NCI-H2107 (cell line): ENCODE results near the gene TMED9.
A peak's percentile ranks its signal among the peaks of the same experiment; 100 is the strongest.
"Not testable (repeated sequence)": the region's sequence is repeated elsewhere in the genome, so short reads cannot be mapped to it uniquely, and the experiment has no call there.

Source experiments
- DNase-seq: peaks from one replicate; lab custom pipeline; 2025; lab: John Stamatoyannopoulos, UW

TMED9 gene

GRCh38 chr5:177606071-177607051 lies 14.4 kb downstream of the TMED9 start:
- DNase-seq: no peak

DNA sequence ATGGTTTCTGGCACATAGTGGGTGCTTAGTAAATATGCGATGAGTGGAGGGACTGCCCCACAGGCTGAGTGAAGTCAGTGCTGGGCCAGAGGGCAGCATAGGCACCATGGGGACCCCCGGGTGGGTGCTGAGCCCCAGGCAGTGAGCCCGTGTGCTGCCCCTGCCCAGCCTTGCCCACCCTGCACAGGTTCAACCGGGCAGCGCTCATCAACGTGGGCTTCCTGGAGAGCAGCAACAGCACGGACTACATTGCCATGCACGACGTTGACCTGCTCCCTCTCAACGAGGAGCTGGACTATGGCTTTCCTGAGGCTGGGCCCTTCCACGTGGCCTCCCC lies 15.1 kb downstream of the TMED9 start:
- no peak for DNase-seq

GRCh38 chr5:177607452-177608192 lies 15.6 kb downstream of the TMED9 start:
- DNase-seq: peak; percentile 23

GRCh38 chr5:177608243-177609075 lies 16.5 kb downstream of the TMED9 start:
- DNase-seq: no peak

DNA sequence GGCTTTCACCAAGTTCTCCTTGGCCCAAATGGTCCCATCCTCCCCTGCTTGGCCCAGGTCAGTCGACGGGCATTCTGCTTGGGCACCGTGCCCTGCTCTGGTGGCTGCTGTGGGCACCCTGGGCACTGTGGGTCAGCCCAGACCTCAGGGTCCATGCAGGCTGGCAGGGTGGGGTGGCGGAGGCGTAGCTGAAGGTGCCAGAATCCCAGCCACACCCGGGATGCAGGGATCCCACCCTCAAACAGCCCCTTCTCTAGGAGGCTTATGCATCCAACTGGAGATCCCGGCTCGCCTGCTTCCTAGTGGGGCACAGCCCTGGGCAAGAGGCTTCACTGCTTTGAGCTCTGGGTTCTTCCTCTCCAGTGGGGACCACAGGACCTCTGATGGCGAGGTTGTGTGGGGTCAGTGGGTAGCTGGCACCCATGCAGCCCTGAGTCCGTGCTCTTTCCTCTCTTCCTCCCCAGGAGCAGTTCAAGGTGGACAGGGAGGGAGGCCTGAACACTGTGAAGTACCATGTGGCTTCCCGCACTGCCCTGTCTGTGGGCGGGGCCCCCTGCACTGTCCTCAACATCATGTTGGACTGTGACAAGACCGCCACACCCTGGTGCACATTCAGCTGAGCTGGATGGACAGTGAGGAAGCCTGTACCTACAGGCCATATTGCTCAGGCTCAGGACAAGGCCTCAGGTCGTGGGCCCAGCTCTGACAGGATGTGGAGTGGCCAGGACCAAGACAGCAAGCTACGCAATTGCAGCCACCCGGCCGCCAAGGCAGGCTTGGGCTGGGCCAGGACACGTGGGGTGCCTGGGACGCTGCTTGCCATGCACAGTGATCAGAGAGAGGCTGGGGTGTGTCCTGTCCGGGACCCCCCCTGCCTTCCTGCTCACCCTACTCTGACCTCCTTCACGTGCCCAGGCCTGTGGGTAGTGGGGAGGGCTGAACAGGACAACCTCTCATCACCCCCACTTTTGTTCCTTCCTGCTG lies 17.4 kb downstream of the TMED9 start:
- no peak for DNase-seq

- no peak for DNase-seq
Observed at GRCh38 chr5:177610131-177610769, 18.2 kb downstream of the TMED9 start.

GRCh38 chr5:177610770-177611445 lies 18.9 kb downstream of the TMED9 start:
- no peak for DNase-seq

GRCh38 chr5:177611446-177612214 lies 19.6 kb downstream of the TMED9 start:
- DNase-seq: no peak

DNA sequence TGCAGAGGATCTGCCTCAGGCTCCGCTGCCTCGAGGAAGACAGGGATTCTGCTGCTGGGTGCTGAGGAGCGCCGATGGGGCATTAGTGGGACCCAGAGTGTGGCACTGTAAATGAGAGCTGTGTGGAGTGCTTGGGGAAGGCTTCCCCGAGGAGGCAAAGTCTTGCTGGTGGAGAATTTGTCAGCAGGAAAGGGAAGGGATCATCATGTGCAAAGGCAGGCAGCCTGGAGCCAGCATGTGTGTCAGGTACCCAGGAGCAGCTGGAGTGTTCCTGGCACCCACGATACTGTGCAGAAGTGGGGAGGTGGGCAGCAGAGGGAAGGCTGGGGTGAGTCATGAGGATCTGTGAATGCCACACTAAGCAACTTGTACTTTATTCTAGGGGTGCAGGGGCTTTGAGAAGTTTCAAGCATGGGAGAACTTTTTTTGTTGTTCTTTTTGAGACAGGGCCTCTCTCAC lies 20.2 kb downstream of the TMED9 start:
- DNase-seq: no peak

- no peak for DNase-seq
Observed at GRCh38 chr5:177620560-177620959, 28.6 kb downstream of the TMED9 start.

DNA sequence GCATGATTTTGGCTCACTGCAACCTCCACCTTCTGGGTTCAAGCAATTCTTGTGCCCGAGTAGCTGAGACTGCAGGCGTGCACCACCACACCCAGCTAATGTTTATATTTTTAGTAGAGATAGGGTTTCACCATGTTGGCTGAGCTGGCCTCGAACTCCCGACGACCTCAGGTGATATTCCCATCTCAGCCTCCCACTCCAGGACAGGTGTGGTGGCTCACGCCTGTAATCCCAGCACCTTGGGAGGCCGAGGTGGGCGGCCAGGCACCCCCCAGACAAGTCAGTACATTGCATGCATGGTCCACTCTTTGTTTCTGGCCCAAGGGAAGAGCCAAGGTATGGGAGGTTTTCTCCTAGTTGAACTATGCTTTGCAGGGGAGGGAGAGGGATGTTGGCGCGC lies 32.2 kb downstream of the TMED9 start:
- not testable (repeated sequence) for DNase-seq

- not testable (repeated sequence) for DNase-seq
Observed at GRCh38 chr5:177630186-177630585, 38.2 kb downstream of the TMED9 start.

- not testable (repeated sequence) for DNase-seq
Observed at GRCh38 chr5:177634912-177635311, 42.9 kb downstream of the TMED9 start.

DNA sequence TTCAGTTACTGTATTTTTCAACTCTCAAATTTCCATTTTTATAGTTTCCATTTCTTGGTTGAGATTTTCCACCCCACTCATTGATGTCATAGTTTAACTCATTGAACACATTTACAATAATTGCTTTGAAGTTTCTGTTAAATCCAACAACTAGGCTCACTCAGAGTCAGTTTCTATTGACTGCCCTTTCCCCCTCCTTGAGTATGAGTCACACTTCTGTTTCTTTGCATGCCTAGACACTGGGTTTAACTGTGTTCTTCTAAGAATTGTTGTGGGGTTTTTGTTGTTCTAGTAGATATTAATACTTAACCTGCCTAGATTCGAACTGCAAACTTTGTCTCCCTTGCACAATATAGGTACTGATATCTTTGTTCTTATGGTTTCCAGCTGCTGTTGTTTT lies 53.5 kb downstream of the TMED9 start:
- not testable (repeated sequence) for DNase-seq
